ENCODE results near the gene MEMO1.

- TF ChIP-seq POLR2AphosphoS5 (IDR thresholded peaks at IDR 0.05; ENCODE audit: low read depth, low read length) (no peak), POLR2A (IDR thresholded peaks at IDR 0.05; ENCODE audit: low read depth, low read length) (no peak)
Measured at GRCh38 chr2:31987454-31988220, 23.2 kb downstream of the MEMO1 start.
